CD4-positive, alpha-beta T cell treated with Interleukin-10 for 1 hour (primary cell): ENCODE data around the gene LPP.

Source experiments
- DNase-seq: peaks from one replicate; pipeline ENCODE4 v3.0.0-alpha.2; 2020

Gene LPP

DNA sequence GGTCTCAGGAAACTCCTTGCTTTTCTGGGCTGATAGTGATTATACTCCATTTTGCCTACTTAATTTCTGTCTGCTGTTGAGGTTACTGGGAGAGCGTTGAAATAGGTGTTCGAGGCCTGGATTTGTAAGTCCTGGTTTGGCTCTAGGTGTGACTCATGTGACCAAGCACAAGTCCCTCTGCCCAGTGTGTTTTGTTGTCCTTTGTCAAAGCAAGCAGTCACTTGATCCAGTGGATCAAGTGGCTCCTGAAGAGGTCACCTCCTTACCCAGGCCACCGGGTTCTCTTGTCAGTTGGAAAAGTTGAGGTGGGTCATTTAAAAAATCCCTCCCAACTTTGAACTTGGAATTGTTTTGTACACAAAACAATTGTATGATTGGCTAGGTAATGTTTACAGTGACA lies 70.0 kb downstream of the LPP start:
- no peak for DNase-seq

DNA sequence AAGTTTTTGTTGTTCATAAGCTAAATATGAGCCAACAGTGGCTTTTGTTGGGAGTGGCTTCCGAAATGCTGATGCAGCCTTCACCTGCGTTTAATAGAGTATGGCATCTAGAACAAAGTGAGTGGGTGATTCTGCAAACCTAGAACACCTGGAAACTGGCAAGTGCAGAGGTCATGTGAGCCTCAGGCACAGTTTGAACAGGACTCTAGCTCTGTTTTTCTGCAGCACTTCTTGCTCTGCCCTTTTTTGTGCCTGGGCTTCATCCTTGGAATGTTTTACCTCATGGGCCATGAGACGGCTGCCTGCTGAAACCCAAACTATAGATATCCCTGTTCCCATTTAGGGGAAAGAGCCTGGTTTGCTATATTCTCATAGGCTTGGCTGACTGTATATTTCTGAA lies 73.5 kb downstream of the LPP start:
- DNase-seq = no peak

DNA sequence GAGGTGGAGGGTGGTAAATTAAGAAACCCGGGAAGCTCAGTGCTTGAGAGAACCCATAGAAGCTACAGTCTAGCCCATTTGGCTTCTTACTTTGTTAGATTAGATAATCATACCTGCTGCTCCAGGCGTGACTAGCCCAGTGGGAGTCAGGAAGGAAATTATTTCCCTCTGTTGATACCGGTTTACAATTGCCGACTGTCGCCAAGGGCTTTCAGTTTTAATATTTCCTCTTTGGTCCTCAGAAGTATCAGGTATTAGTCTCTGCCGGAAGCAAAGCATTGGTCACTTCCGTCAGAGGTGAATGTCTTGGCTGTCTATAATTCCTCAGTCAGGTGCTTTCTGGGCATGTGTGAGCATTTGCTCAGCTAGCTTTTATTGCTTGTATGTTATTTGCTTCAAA lies 75.2 kb downstream of the LPP start:
- no peak for DNase-seq

DNA sequence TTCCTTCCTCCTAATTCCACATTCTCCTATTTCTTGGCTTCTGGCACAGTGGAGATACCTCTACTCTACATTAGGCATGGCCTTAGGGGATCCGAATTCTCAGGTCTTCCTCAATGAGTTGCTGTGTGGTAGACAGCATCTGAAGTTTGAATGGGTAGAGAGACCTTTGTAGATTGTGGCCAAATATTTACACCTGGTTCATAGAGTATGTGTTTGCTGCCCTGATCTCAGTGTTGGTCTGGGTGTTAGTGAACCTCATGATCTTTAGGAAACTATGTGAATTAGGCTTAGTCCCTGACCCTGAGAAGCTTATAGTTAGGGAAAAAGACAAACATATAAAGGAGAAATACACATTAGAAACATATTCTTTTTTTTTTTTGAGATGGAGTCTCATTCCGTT lies 75.8 kb downstream of the LPP start:
- no peak for DNase-seq

DNA sequence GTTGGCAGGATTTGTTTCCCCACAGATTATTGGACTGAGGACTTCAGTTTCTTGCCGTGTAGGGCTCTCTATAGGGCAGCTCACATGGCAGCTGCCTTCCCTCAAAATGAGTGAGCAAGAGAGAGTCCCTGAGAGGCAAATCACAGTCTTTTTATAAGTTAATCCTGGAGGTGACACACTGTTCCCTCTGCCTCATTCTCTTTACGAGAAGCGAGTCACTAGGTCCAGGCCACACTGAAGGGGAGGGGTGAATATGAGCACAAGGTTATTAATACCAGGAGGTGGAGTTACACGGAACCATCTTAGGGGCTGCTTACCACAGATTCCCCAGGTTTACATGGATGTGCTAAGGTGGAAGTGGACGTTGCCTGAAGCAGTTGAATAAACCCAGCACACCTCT lies 77.0 kb downstream of the LPP start:
- DNase-seq = no peak

DNA sequence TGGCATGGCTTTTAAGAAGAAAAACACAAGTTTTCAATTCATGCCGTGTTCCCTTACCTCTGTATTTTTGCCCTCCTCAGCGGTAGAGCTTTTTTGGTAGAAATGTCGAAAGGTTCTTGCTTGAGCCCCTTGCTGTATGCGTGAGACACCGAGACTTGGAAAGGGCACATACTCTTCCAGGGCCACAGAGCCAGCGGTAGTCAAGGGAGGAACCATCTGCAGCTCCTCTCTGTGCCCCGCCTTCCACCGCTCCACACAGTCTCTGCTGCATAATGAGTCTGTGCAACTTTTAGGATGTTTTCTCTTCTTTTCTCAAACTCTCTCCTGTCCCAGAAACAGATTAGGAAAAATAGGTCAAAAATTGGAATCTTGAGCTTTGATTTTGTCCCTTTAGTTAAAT lies 77.5 kb downstream of the LPP start:
- DNase-seq = no peak

DNA sequence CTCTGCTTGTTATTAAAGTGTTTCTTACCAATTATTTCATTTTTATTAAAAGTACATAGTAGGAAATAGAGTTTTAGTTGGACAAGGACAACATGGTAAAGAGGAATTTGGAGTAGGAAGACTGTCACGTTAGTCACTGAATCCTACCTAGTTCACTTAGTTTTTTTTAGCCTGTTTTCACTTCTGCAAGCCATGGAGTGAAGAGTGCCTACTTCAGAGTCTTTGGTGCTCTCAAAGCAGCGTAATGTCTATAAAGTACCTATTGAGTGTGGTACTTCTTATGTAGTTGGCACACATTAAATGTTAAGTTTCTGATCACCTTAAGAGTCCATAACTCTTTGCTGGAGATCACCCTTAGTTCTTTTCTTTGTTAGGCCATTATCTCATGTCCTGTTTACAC lies 78.7 kb downstream of the LPP start:
- DNase-seq = no peak

DNA sequence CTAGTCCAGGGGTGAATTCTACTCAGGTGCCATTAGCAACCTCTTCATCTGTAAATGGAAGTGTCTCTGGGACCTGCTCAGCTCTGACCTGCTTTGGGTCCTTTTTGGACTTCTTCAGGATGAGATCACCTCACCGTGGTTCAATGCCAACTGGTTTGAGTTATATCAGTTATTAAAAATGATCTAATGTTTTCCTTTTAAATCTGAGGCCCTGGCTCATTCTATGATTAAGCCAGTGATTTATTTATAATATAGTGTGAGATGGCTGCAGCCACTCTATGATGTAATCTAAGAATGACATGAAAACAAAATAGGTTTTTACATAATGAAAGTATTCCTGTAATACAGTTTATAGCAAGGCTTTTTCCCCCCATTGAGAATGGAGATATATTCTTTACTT lies 79.4 kb downstream of the LPP start:
- DNase-seq = no peak

DNA sequence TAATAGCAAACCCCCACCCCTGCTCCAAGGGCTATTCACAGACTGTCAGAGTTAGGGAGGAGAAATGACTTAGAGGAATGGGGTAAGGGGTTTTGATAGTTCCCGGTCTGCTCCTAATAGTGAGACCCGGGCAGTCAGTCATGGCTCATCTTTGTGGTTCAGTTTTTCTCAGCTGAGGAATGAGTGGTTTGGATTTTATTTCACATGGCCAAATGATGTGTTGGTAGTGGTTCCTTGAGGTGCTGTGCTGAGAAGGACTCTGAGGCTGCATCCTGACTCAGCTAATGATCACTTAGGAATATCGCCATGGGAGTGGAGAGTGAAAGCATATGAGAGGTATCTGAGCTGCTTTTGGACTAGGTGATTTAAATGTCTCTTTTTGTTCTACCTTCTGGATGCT lies 80.2 kb downstream of the LPP start:
- DNase-seq = no peak

DNA sequence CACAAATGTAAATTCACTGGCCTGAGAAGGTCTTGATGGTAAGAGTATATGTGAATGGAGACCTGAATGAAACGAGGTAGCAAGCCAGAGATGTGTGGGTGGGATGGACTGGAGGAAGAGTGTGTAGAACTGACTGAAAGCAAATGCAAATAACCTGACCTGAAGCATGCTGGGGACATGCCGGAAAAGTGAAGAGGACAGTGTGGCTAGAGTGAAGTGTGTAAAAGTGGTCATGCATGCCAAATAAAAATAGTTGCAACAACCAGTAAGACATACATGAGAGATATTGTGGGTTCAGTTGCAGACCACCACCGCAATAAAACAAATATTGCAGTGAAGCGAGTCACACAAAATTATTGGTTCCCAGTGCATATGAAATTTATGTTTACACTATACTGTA lies 82.3 kb downstream of the LPP start:
- DNase-seq = no peak

DNA sequence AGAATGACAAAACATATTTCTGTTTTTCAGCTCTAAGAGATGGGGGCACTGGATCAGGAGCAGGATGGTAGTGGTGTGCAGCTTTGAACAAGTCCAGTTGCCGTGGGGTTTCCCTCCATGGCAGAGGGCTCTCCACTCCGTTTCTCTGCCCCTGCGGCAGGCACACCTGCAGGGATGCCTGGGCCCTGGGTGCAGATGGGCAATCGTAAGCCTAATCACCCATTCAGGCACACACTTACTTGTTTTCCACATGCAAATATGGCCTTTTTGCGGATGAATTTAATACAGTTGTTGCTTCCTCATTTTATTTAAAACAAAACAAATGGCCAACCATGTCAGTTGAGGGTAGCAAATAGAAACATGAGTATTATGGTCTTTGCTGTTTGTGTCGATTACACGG lies 85.1 kb downstream of the LPP start:
- DNase-seq = no peak

DNA sequence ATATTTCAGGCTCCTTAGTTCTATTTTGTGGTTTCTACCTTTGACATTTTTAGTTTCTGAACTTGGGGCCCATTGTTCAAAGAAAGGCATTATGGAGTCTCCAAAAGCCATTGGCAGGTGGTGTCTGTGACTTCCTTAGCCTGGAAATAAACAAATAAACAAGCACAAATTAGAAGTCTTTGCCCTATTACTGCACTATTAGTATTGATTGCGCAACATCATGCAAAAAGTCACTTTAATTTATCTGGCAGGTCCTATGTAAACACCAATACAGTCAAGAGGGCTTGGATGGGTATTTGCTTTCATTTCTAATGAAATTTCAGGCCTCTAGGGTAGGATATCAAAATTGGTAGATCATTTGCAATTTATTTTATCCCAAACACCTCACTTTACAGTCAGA lies 85.6 kb downstream of the LPP start:
- DNase-seq = no peak

DNA sequence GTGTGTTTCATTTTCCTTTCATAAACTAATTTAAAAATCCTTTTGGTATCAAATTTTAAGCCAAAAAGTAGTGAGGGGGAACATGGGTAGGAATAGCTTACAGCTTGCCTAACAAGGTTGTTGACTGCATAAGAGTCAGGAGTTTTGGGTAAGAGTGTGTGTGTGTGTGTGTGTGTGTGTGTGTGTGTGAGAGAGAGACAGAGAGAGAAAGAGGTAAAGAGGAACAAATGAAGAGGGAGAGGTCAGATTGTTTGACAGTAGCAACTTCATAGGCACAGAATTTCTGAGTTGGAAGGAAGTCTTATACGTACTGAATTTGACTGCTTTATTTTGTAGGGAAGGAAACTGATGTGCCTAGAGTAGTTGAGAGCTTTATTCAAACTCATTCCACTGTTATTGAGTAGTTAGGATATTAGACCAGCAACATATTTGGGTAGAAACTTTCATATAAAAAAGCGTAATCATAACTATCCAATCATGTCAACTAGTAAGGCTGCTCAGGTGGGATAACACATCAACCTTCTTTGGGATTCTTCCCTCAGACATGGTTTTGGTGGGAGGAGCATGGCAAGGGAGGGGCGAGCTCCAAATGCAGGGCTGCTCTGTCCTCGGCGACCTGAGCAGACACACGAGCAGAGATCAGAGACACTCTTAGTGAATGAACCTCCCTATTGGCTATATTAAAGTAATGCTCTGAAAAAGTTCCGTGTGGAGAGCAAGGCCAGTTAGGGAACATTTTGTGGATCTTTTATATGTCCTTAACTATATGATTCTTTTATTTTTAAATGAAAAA lies 86.4 kb downstream of the LPP start:
- no peak for DNase-seq

DNA sequence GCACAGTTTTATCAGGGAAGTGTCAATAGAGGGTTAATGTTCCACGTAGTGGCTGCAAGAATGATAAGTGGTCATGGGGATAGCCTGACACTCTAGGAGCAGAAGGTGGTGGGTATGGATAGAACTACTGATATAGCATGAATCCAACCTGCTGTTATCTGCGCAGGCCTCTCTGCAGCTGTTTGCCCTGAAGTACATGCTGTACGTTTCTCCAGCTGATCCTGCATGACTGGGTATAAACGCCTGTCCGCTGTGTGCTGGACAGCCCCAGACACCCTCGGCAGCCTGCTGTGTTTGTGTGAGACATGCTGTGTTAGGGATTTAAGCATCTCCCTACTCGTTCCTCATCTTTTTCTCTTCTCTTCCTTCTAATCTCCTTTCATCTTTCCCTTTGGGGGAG lies 87.1 kb downstream of the LPP start:
- DNase-seq = no peak

DNA sequence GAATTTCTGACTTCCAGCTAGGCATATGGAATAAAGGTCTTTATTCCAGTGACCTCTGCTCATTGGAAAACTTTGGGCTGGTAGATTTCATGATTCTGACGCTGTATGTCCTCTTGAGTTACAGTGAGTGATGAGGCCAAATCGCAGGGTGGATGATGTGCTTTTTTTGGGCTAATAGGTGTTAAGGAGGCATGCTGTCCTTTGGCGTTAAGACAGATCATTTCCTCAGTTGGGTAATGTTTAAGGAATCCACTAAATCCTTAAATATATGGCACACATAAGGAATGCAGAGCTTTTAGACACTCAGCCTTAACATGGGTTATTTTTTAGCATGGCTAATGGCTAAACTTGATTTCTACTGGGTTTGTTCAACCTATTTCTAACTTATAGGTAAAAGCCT lies 87.9 kb downstream of the LPP start:
- no peak for DNase-seq

DNA sequence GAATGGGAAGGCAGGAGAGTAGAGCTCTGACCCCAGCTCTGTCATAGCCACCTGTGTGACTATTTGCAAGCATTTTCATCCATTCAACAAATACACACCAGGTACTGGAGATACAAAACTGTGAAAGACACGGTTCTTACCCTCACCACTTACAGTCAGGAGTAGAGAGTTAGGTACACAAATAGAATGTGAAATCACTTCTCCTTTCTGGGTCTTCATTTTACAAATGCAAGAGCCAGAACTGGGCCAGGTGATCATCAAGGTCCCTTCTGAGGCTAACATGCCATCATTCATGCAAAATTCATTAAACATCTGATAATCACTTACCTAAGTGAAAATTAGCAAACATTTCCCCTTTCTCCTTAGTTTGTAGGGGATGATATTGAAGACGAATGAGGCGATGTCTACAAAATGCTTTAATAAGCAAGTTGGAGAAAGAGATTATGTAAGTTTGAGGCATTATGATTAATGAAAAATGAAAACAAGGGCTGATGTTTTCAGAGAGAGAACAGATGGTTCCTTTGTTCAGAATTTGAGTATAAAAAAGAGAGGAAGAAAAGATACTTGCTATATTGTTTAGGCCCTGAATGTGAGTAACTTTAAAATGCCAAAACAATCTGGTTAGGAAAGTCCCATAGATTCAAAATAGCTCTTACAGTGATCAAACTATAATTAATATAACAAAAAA lies 88.6 kb downstream of the LPP start:
- DNase-seq = no peak

DNA sequence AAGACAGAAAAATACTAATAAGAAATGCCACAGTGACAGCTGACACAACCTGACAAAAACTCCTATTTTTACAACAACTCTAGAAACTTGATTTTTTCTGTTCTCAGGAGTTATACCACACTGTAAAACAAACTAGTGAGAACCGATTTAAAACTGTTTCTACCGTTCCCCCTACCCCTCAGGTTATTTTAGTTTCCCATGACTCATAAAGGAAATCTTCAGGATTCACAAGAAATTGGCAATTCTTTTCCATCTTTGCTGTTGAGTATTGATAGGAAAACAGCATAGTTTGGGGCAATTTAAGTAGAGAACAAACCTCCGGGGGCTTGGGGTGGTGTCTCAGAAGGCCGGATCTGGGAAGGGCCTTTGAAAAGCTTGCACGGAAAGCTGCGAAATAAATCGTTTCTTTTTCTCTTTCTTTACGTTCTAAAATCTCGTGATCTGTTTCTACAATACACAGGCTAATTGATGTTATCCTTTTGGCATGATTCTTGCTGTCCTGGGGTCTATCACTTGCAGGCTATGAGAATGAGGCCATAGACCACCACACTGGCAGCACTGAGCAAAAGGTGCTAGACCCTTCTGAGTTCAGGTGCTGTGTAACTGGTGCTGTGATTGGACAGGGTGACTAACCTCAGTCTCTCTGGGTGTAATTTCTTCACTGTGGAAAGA lies 89.3 kb downstream of the LPP start:
- DNase-seq = no peak

DNA sequence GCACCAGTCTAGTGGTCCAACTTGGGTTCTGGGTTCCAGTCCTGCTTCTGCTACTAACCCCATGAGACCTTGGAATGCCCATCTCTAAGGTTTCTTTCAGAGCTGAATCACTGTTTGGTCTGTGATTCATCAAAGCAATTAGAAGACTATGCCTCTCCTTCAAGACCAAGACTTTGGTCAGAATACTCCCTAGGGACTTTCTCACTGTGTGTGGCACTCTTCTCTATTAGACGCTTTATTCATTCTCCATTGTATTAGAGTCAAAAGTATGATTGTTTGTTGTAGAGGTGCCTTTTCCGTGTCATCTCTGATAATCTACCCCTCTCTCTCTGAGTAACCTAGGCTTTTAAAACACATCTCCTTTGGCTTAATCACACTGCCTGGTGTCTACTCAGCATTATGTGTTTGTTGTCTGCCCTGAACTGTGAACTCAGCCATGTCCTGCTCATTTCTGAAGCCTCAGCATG lies 90.5 kb downstream of the LPP start:
- DNase-seq = no peak

DNA sequence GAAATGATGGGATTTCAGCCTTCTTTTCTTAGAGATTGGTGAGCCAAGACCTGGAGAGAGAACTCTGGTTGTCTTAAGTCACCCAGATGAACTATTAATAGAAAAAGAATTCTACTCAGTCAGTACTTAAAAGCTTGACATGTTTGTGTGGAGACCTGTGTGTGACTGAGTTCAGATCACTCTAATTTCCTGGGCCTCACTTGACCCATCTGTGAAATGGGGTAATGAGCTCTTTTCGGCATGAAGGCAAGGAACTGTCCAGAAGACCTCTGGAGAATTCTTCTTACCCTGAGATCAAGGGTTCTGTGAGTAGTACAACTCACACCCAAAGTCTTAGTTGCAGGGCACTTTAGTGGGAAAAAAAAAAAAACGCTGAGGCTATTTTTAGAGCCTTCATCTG lies 92.9 kb downstream of the LPP start:
- DNase-seq = no peak

DNA sequence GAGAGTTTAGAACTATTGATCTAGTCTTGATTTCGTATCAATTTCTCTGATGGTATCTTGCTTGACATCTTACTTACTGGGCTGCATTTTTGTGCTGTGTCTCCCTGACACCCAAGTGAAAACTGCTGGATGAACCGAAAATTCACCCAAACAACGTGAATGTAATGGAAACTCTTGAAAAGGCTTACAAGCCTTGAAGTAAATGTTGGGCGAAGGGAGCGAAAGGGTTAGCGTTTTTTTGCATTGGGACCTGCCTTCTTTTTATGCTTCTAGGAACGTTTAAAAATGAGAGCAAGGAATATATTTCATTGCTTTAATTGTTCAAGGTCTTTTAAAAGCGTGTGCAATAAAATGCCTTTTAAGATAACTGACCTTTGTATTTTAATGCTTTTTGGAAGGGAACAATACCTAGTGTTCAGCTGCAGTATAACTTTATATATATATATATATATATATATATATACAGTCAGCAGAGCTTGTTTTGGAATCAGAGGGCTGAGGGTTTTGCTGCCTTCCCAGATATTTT lies 94.1 kb downstream of the LPP start:
- no peak for DNase-seq

DNA sequence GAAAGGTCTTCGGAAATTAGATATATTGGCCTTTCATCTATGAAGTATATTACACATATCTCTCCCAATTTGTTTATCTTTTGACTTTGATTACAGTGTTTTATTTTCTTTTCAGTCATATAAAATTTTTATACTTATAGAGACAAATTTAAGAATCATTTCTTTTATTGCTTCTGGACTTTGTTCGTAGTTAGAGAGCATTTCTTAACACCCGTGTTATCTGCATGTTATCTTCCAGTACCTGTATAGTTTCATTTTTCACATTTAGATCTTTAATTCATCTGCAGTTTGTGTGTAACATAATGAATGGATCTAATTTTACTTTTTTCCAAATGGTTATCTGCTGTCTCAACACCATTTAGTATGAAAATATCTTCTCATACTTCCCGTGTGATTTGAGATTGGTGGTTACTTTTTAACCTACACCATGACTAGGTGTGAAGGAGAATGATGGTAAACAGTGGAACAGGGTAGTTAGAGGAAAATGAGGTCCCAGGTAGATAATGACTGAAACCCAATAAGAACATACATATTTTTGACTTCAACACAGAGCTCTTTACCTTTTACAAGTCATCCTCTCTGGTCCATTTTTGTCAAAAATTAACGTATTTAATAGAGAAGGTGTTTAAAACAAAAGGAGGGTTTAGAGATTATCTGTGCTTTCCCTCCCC lies 99.3 kb downstream of the LPP start:
- no peak for DNase-seq

DNA sequence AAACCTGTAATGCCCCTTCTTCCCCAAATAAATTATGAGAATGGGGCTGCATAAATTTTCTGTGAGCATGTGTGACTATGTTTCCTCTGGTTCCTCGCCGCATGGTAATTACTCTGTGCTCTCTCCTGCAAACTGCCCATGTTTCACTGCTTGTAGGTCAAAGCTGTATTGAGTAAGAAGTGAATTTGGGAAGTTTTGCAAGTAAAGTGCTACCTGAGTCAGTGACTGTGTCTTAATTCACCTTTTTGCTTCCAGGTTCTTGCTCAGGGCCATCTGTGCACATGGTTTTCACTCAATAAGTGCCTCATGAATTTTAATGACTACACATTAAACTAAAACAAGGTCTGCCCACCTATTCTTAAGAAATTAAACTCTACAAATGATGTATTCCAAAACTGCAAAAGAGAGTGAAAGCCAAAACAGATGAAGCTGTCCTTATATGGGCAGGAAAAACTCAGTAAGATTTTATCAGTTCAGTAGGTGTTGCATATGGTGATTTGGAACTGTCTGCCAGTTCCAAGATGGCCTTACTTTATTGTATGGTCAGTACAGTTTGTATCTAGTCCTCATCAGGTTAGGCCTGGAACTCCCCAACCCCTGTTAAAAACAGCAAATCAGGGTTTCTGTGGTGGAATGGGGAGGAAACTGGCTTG lies 100.0 kb downstream of the LPP start:
- DNase-seq = no peak

DNA sequence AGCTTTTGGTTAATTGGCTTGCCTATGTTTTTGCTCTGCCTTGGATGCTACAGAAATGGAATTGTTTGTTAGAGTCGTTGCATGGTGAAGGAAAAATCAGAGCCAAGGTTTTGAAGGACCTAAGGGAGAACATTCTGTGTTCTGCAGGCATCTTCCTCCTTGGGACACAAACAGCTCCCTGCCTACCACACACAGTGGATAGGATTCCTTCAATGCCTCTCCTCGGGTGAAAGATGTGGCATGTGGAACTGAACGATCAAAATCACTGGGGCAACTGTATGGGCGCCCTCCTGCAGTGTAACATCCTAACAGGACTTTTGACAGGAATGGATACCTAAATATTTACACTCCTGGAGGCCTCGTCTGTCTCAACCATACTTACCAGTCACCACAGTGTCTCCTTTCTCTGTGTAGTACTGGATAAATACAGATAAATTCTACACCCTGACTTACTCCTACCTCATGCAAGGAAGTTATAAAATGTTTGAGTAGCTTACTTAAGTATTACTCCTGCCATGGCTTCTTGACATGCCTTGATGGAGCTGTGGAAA lies 100.6 kb downstream of the LPP start:
- no peak for DNase-seq
